Natural killer cell (primary cell): Measurements from ENCODE around the gene PRX. TPM values are rescaled to one million over a fixed set of nuclear protein-coding genes. Genes with fewer than 3 reads are reported as not detected.
A peak's percentile ranks its signal among the peaks of the same experiment; 100 is the strongest.
"Not testable (repeated sequence)": the region's sequence is repeated elsewhere in the genome, so short reads cannot be mapped to it uniquely, and the experiment has no call there.

Experiments used
- ATAC-seq, 3 donors: fragments of 150-1000 bp in 2 of 3; fragments of 200-7000 bp in 1 of 3; cut with Tn5 transposase; 1 replicate in 1 of 3; 2 replicates in 2 of 3; pipeline ENCODE4 v1.10.0; 2021; ENCODE audit warnings: mild to moderate bottlenecking in 2 of 3, moderate library complexity in 2 of 3
- DNase-seq, 2 donors: peaks; one replicate each; pipeline versions ENCODE4 v3.0.0 to v3.0.0-alpha.2; 2013 to 2021; ENCODE audit warnings: mixed read lengths in 1 of 2
- H3K27ac ChIP-seq: one replicate; pipeline ENCODE4 v1.5.1; 2013; ENCODE audit warnings: mild to moderate bottlenecking, low read length
- H3K27me3 ChIP-seq: one replicate; pipeline ENCODE4 v1.6.1; 2013; ENCODE audit warnings: low read length; ENCODE audit not compliant: control insufficient read depth, insufficient read depth
- H3K36me3 ChIP-seq: one replicate; pipeline ENCODE4 v1.6.1; 2013; ENCODE audit warnings: low read length; ENCODE audit not compliant: control insufficient read depth, insufficient read depth
- H3K4me1 ChIP-seq: one replicate; pipeline ENCODE4 v1.6.1; 2013; ENCODE audit warnings: low read length; ENCODE audit not compliant: control insufficient read depth, insufficient read depth
- H3K4me3 ChIP-seq: one replicate; pipeline ENCODE4 v1.5.1; 2013; ENCODE audit warnings: low read length
- H3K9me3 ChIP-seq: one replicate; pipeline ENCODE4 v1.6.1; 2013; ENCODE audit warnings: low read length; ENCODE audit not compliant: control insufficient read depth, insufficient read depth
- H3K27ac Mint-ChIP-seq, 2 donors: one replicate each; pipeline ENCODE4 v1.8.0; 2022; ENCODE audit warnings: mild to moderate bottlenecking in 2 of 2, mixed read lengths in 2 of 2, moderate library complexity in 1 of 2
- H3K27me3 Mint-ChIP-seq, 2 donors: one replicate each; pipeline ENCODE4 v1.8.0; 2022; ENCODE audit warnings: low read depth in 2 of 2, mixed read lengths in 2 of 2
- H3K36me3 Mint-ChIP-seq: one replicate; pipeline ENCODE4 v1.8.0; 2022; ENCODE audit warnings: mixed read lengths
- H3K4me1 Mint-ChIP-seq, 2 donors: one replicate each; pipeline ENCODE4 v1.8.0; 2022; ENCODE audit warnings: mixed read lengths in 2 of 2
- H3K4me3 Mint-ChIP-seq: one replicate; pipeline ENCODE4 v1.8.0; 2022; ENCODE audit warnings: mild to moderate bottlenecking, moderate library complexity, mixed read lengths
- H3K9me3 Mint-ChIP-seq, 2 donors: one replicate each; pipeline ENCODE4 v1.8.0; 2022; ENCODE audit warnings: mixed read lengths in 2 of 2
- CTCF ChIP-seq: fragments of 200-600 bp; IDR thresholded peaks from one replicate; pipeline ENCODE4 v1.8.0; 2022; ENCODE audit warnings: antibody characterized with exemption
- WGBS: methylation state at CpG from one replicate; pipeline ENCODE4 v1.1.7; 2013; ENCODE audit warnings: missing lambda C conversion rate; ENCODE audit not compliant: insufficient coverage; 5-methylcytosine and 5-hydroxymethylcytosine counted together
- intact Hi-C: fragments of 100-400 bp; cut with micrococcal nuclease; formaldehyde crosslinking; loops from one replicate; pipeline ENCODE4 v1.14.2; 2022
- total RNA-seq, 4 donors: library from RNA; stranded (reverse); fragments of 120-200 nt in 1 of 4; gene quantifications; one replicate each; pipeline versions ENCODE4 v1.2.3 to v1.2.4, GENCODE V29; 2013 to 2022

The PRX gene
- total RNA-seq, 3 donors from 2014 or later (not counting 1 experiment from before 2014, with no cell fraction given): 2.0 to 3.8 (median 3.7) TPM

GRCh38 chr19:40411125-40411842 is 1.9 kb downstream of the PRX start:
- ATAC-seq (no peak), DNase-seq (peak in 1 of 2 donors; percentile 1)
- intact Hi-C loops: no loop called here
- Mint-ChIP-seq H3K36me3 (no peaks in the 10 kb centered on the region), H3K27me3 (peaks cover 0 to 3% of the 10 kb centered on the region in 2 donors), H3K4me3 (no peak overlapping the region), H3K9me3 (no peaks in the 10 kb centered on the region), H3K4me1 (peaks cover 19 to 33% of the 10 kb centered on the region in 2 donors), H3K27ac (no peak overlapping the region)
- H3K27ac ChIP-seq: no peak overlapping the region
- no peaks in the 10 kb centered on the region for H3K9me3 ChIP-seq
- H3K36me3 ChIP-seq: no peaks in the 10 kb centered on the region
- 44% methylated on average over 16 of the region's 16 CpGs for WGBS
- H3K4me3 ChIP-seq: no peak overlapping the region
- H3K27me3 ChIP-seq: no peaks in the 10 kb centered on the region
- H3K4me1 ChIP-seq: peaks cover 49% of the 10 kb centered on the region
- TF ChIP-seq CTCF: no peak

GRCh38 chr19:40410030-40410389 is 3.2 kb downstream of the PRX start:
- Mint-ChIP-seq H3K9me3 (no peaks in the 10 kb centered on the region), H3K4me1 (peaks cover 12 to 26% of the 10 kb centered on the region in 2 donors), H3K27me3 (peaks cover 0 to 3% of the 10 kb centered on the region in 2 donors), H3K36me3 (no peaks in the 10 kb centered on the region), H3K27ac (no peak overlapping the region), H3K4me3 (no peak overlapping the region)
- Histone ChIP-seq H3K36me3 (no peaks in the 10 kb centered on the region), H3K27ac (no peak overlapping the region), H3K4me1 (peaks cover 41% of the 10 kb centered on the region), H3K9me3 (no peaks in the 10 kb centered on the region), H3K4me3 (no peak overlapping the region), H3K27me3 (no peaks in the 10 kb centered on the region)
- no peak for TF ChIP-seq CTCF
- DNase-seq (no peak), ATAC-seq (no peak)
- intact Hi-C loops: no loop called here
- WGBS: 69% methylated on average over 9 of the region's 9 CpGs

GRCh38 chr19:40408598-40408925 is 4.6 kb downstream of the PRX start:
- DNase-seq, H3K4me3 ChIP-seq, H3K9me3 ChIP-seq, H3K9me3 Mint-ChIP-seq, intact Hi-C loops, H3K36me3 ChIP-seq, H3K36me3 Mint-ChIP-seq, H3K27ac ChIP-seq, ATAC-seq, H3K27ac Mint-ChIP-seq, H3K27me3 ChIP-seq, H3K27me3 Mint-ChIP-seq, H3K4me3 Mint-ChIP-seq: not testable (repeated sequence)
- H3K4me1 Mint-ChIP-seq: peaks cover 13 to 31% of the 10 kb centered on the region in 2 donors
- 90% methylated on average over 8 of the region's 8 CpGs for WGBS
- H3K4me1 ChIP-seq: peaks cover 36% of the 10 kb centered on the region

GRCh38 chr19:40407714-40408597 is 5.2 kb downstream of the PRX start:
- WGBS: 44% methylated on average over 22 of the region's 22 CpGs
- H3K27me3 Mint-ChIP-seq: no peaks in the 10 kb centered on the region
- ATAC-seq (no peak), DNase-seq (peak in 1 of 2 donors; percentile 8)
- Histone ChIP-seq H3K27ac (peak overlapping the region; percentile 3), H3K9me3 (no peaks in the 10 kb centered on the region), H3K4me3 (no peak overlapping the region), H3K4me1 (peaks cover 35% of the 10 kb centered on the region), H3K36me3 (no peaks in the 10 kb centered on the region), H3K27me3 (no peaks in the 10 kb centered on the region)
- H3K4me3 Mint-ChIP-seq: peak overlapping the region; percentile 17
- no peaks in the 10 kb centered on the region for H3K36me3 Mint-ChIP-seq
- peak overlapping the region in 1 of 2 donors; percentile 24 for H3K27ac Mint-ChIP-seq
- TF ChIP-seq CTCF: no peak
- intact Hi-C loops: no loop called here
- no peaks in the 10 kb centered on the region for H3K9me3 Mint-ChIP-seq
- peaks cover 16 to 31% of the 10 kb centered on the region in 2 donors for H3K4me1 Mint-ChIP-seq
